Left ventricle myocardium inferior (tissue), 1 donor: Measurements from ENCODE around the gene PGLYRP1. TPM values are rescaled to one million over a fixed set of nuclear protein-coding genes. Genes with fewer than 3 reads are reported as not detected.

ENCODE experiments used
- DNase-seq: peaks from one replicate; pipeline ENCODE4 v3.0.0-alpha.2; 2020
- H3K27ac ChIP-seq: fragments of 200-600 bp; replicated peaks from 2 replicates; pipeline ENCODE4 v1.8.0; 2021
- H3K27me3 ChIP-seq: fragments of 200-600 bp; 2 replicates; pipeline ENCODE4 v1.8.0; 2021; ENCODE audit warnings: low read depth
- H3K36me3 ChIP-seq: fragments of 200-600 bp; 2 replicates; pipeline ENCODE4 v1.8.0; 2021
- H3K4me1 ChIP-seq: fragments of 200-600 bp; 2 replicates; pipeline ENCODE4 v1.8.0; 2021
- H3K4me3 ChIP-seq: fragments of 200-600 bp; 2 replicates; pipeline ENCODE4 v1.8.0; 2021; ENCODE audit warnings: mild to moderate bottlenecking, moderate library complexity
- H3K9me3 ChIP-seq: fragments of 200-600 bp; replicated peaks from 2 replicates; pipeline ENCODE4 v1.8.0; 2021
- intact Hi-C: fragments of 100-400 bp; cut with micrococcal nuclease; formaldehyde crosslinking; loops from one replicate; pipeline ENCODE4 v1.11.0; 2022
- total RNA-seq: library from RNA; stranded (reverse); fragmentation: NEBNext Ultra II Directional; extraction: Animal tissue kit (Norgen Biotek cat#: 25700); gene quantifications from one replicate; pipeline ENCODE4 v1.2.1, GENCODE V29; 2021
- TF ChIP-seq, protein P1 (sequence below): fragments of 200-600 bp; IDR thresholded peaks from 2 replicates; pipeline ENCODE4 v1.8.0; 2021; ENCODE audit warnings: antibody characterized with exemption, mild to moderate bottlenecking, borderline replicate concordance
- donor health status: DM: no; HTN: yes; CAD: no; lungs with severe emphysema.

PGLYRP1 gene
- total RNA-seq, 1 donor from 2014 or later: not detected

DNA sequence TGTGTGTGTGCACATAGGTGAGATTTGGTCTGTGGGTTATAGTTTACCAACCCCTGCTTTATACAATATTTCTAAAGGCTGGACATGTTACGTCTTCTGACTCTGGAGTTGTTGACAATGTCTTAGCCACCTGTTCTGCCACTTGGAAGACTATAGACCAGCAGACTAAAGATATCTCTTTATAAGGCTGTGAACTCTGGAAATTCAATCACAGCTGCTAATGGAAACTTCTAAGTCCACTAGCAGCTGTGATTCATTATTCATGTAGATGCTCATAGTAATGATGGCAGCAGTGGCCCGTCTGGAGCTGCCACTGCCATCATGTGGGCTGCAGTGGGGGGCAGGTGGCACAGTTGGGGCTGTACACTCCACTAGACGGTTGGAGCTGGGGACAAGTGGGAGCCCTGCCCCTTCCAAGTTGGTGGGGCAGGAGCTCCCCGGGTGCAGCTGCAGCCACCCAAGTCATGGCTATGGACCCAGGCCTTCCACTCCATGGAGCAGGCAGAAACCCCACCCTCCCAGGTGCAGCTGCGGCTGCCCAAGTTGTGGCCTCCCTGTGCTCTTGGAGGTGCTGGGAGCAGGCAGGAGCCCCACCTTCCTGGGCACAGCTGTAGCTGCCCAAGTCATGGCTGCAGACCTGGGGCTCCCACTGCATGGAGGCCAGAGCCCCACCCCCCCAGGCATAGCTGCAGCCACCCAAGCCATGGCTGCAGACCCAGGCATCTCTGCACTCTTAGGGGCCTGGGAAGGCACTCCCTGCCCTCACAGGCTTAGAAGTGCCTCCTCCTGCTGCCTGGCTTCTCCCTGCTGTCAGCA lies 9.1 kb upstream of the PGLYRP1 start:
- no peak overlapping the region for H3K27ac ChIP-seq
- no peaks in the 10 kb centered on the region for H3K9me3 ChIP-seq
- intact Hi-C loops: loop anchor here (5.0 kb wide), 1 partner anchor 225 kb away; no protein-coding TSS in a partner anchor
- peaks cover 87% of the 10 kb centered on the region for H3K27me3 ChIP-seq
- DNase-seq: no peak
- H3K36me3 ChIP-seq: no peaks in the 10 kb centered on the region
- H3K4me1 ChIP-seq: no peaks in the 10 kb centered on the region
- TF ChIP-seq, protein P1, sequence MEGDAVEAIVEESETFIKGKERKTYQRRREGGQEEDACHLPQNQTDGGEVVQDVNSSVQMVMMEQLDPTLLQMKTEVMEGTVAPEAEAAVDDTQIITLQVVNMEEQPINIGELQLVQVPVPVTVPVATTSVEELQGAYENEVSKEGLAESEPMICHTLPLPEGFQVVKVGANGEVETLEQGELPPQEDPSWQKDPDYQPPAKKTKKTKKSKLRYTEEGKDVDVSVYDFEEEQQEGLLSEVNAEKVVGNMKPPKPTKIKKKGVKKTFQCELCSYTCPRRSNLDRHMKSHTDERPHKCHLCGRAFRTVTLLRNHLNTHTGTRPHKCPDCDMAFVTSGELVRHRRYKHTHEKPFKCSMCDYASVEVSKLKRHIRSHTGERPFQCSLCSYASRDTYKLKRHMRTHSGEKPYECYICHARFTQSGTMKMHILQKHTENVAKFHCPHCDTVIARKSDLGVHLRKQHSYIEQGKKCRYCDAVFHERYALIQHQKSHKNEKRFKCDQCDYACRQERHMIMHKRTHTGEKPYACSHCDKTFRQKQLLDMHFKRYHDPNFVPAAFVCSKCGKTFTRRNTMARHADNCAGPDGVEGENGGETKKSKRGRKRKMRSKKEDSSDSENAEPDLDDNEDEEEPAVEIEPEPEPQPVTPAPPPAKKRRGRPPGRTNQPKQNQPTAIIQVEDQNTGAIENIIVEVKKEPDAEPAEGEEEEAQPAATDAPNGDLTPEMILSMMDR: no peak
- no peak overlapping the region for H3K4me3 ChIP-seq

DNA sequence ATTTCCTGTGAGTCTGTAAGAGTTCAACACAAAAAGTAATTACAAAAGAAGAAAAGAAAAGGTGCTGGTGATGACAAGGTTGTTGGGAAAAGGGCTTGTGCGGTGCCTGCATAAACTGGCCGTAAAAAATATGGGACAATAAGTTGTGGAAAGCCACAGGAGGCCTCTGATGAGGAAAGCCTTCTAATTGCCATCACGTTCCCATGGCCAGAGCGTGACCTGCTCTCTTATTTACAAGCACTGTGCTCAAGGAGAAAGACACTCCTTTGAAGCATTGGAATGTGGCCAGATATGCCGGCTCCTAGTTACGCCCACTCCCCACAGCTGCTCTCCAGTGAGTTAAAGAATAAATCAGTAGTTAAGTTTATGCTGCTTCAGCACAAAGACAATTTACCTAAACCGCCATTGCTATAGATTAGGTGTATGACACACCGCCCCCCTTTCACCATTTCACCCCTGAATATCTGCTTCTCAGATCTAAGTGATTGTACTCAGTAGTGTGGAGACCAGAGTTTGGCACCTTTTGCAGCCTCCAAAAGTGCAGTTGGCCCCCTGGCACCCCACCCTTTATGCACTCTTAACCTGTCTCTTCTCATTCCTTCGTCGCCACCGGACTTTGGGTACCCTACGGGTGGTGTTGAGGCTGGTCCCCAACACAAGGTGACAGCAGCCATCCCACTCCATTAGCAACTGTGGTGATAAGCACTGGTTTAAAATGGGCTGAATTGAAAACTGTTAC lies 8.1 kb upstream of the PGLYRP1 start:
- Histone ChIP-seq H3K36me3 (no peaks in the 10 kb centered on the region), H3K9me3 (no peaks in the 10 kb centered on the region), H3K4me1 (no peaks in the 10 kb centered on the region), H3K27ac (no peak overlapping the region), H3K27me3 (peaks cover 88% of the 10 kb centered on the region), H3K4me3 (no peak overlapping the region)
- intact Hi-C loops: loop anchor here (5.0 kb wide), 1 partner anchor 226 kb away; no protein-coding TSS in a partner anchor
- TF ChIP-seq, protein P1: no peak
- DNase-seq: no peak

GRCh38 chr19:46025835-46026234 lies 3.0 kb upstream of the PGLYRP1 start:
- H3K9me3 ChIP-seq: no peaks in the 10 kb centered on the region
- H3K4me1 ChIP-seq: no peaks in the 10 kb centered on the region
- no peaks in the 10 kb centered on the region for H3K36me3 ChIP-seq
- no peak overlapping the region for H3K4me3 ChIP-seq
- H3K27ac ChIP-seq: no peak overlapping the region
- TF ChIP-seq, protein P1: no peak
- DNase-seq: no peak
- peaks cover 84% of the 10 kb centered on the region for H3K27me3 ChIP-seq
- intact Hi-C loops: no loop called here

DNA sequence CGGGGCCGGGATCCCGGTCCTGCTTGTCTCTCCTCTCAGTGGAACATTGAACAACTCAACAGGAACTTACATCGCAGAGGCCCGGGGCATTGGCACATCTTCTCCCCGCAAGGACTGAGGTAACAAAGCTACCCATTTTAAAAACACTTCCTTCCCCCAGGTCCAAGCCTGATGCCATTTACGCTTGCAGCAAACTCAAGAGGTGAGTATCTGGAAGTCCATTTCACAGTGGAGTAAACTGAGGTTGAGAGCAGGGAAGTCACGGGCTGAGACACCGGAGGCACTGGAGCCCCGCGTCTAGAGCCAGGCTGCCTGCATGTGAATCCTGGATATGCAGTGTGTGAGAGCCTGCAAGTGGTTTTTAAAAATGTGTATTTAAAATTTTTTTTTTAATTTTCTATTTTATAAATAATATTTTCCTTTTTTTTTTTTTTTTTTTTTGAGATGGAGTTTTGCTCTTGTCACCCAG lies 492 bp upstream of the PGLYRP1 start:
- DNase-seq: no peak
- no peak overlapping the region for H3K4me3 ChIP-seq
- intact Hi-C loops: no loop called here

DNA sequence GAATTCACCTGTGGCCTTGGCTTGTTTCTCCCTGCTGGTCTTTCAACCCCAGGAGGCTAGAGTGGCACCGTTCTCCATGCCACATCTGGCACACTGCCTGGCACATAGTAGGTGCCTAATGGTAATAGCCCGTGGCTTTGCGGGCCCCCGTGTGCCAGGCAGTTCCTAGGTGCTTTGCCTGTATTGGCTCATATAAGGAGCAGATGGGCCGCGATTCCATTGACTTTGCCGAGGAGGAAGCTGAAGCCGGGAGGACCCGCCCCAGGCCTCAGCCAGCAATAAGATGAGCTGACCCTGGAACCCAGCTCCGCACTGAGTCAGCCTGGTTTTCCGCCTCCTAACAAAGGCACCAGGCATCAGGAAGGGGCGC lies 807 bp downstream of the PGLYRP1 start:
- no peaks in the 10 kb centered on the region for H3K9me3 ChIP-seq
- peaks cover 52% of the 10 kb centered on the region for H3K27me3 ChIP-seq
- no peak overlapping the region for H3K4me3 ChIP-seq
- no peaks in the 10 kb centered on the region for H3K36me3 ChIP-seq
- no peak for DNase-seq
- intact Hi-C loops: no loop called here
- TF ChIP-seq, protein P1: no peak
- no peak overlapping the region for H3K27ac ChIP-seq
- peaks cover 2% of the 10 kb centered on the region for H3K4me1 ChIP-seq

More for the DNA sequence above, 492 bp upstream of the PGLYRP1 start:
- Histone ChIP-seq H3K4me1 (no peaks in the 10 kb centered on the region), H3K27ac (no peak overlapping the region), H3K9me3 (no peaks in the 10 kb centered on the region), H3K27me3 (peaks cover 63% of the 10 kb centered on the region), H3K36me3 (no peaks in the 10 kb centered on the region)
- TF ChIP-seq, protein P1: no peak
